Cardiac muscle cell (in vitro differentiated cells and primary cell): ENCODE results near the gene AQP6. TPM values are rescaled to one million over a fixed set of nuclear protein-coding genes. Genes with fewer than 3 reads are reported as not detected.

Experiments
- DNase-seq, 2 donors: peaks; one replicate each; pipeline versions ENCODE4 v3.0.0 to v3.0.0-alpha.2; 2010 to 2017; ENCODE audit warnings: low read depth in 1 of 2, low spot score in 1 of 2
- H3K27ac ChIP-seq: fragments of 200-600 bp; sonication (generic); 2 replicates; pipeline ENCODE4 v1.5.1; 2016
- H3K27me3 ChIP-seq: fragments of 200-600 bp; sonication (generic); 2 replicates; pipeline ENCODE4 v1.6.0; 2016; ENCODE audit warnings: control low read depth
- H3K36me3 ChIP-seq: fragments of 200-600 bp; sonication (generic); 2 replicates; pipeline ENCODE4 v1.5.1; 2016; ENCODE audit warnings: control low read depth
- H3K4me1 ChIP-seq: fragments of 200-600 bp; sonication (generic); 2 replicates; pipeline ENCODE4 v1.8.1; 2017; ENCODE audit warnings: low read depth, mild to moderate bottlenecking, mixed run types
- H3K4me3 ChIP-seq: fragments of 200-600 bp; sonication (generic); 2 replicates; pipeline ENCODE4 v1.5.1; 2016; ENCODE audit warnings: mild to moderate bottlenecking
- H3K9me3 ChIP-seq: fragments of 200-600 bp; sonication (generic); 2 replicates; pipeline ENCODE4 v1.5.1; 2017; ENCODE audit warnings: low read depth, mild to moderate bottlenecking, control low read depth
- polyA plus RNA-seq: library from polyadenylated mRNA; unstranded; fragments of >200 nt; fragmentation: Nextera tagmentation; extraction: Ambion mirVana; gene quantifications from 2 replicates; pipeline ENCODE4 v1.2.1, GENCODE V29; 2016
- total RNA-seq: library from RNA; depleted of rRNA; stranded (reverse); fragments of >200 nt; gene quantifications from 2 replicates; pipeline ENCODE4 v1.2.3, GENCODE V29; 2016
- TF ChIP-seq, protein P1 (sequence below): IDR thresholded peaks from 2 replicates; pipeline ENCODE4 v1.5.1; 2012; ENCODE audit warnings: low read depth, mild to moderate bottlenecking, low read length

AQP6 gene
- total and polyA plus RNA-seq, 2 experiments from 2014 or later: 0.26 to 1.8 TPM

DNA sequence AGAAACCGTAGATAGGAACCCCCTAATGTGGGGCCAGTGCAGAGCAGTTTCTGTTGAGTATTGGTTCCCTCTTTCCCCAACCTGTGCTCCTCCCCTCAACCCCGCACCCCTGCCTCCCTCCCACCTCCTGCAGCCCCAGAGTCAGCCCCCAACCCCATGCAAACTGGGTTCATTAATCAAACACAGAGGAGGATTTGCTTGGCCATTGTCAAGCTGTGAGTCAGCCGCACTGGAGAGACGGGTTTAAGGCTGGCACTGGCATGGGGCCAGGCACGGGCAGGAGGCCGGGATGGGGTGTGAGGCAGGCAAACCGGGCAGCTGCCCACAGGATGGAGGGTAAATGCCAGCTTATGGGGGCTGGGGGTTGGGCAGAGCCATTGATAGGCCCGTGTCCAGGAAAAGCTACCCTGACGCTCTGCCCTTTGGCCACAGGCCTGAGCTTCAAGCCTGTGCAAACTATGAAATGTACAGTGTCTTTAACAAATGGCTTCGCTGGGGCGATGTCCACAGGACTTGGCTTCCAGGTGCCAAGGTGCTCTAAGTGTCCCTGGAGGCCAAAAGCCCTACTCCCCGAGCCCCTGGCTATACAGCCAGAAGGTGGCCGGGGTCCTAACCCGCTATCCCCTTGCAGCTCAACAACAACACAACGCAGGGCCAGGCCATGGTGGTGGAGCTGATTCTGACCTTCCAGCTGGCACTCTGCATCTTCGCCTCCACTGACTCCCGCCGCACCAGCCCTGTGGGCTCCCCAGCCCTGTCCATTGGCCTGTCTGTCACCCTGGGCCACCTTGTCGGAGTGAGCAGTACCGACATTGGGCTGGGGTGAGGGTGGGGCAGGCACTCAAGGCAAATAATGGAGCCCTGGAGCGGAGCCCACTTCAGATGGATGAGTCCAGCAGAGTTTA, 9.6 kb upstream of the AQP6 start:
- DNase-seq: no peak
- Histone ChIP-seq H3K4me3 (no peak overlapping the region), H3K27me3 (peaks cover 68% of the 10 kb centered on the region), H3K9me3 (no peaks in the 10 kb centered on the region), H3K36me3 (no peaks in the 10 kb centered on the region), H3K4me1 (peaks cover 12% of the 10 kb centered on the region), H3K27ac (no peak overlapping the region)
- TF ChIP-seq, protein P1, sequence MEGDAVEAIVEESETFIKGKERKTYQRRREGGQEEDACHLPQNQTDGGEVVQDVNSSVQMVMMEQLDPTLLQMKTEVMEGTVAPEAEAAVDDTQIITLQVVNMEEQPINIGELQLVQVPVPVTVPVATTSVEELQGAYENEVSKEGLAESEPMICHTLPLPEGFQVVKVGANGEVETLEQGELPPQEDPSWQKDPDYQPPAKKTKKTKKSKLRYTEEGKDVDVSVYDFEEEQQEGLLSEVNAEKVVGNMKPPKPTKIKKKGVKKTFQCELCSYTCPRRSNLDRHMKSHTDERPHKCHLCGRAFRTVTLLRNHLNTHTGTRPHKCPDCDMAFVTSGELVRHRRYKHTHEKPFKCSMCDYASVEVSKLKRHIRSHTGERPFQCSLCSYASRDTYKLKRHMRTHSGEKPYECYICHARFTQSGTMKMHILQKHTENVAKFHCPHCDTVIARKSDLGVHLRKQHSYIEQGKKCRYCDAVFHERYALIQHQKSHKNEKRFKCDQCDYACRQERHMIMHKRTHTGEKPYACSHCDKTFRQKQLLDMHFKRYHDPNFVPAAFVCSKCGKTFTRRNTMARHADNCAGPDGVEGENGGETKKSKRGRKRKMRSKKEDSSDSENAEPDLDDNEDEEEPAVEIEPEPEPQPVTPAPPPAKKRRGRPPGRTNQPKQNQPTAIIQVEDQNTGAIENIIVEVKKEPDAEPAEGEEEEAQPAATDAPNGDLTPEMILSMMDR: no peak

DNA sequence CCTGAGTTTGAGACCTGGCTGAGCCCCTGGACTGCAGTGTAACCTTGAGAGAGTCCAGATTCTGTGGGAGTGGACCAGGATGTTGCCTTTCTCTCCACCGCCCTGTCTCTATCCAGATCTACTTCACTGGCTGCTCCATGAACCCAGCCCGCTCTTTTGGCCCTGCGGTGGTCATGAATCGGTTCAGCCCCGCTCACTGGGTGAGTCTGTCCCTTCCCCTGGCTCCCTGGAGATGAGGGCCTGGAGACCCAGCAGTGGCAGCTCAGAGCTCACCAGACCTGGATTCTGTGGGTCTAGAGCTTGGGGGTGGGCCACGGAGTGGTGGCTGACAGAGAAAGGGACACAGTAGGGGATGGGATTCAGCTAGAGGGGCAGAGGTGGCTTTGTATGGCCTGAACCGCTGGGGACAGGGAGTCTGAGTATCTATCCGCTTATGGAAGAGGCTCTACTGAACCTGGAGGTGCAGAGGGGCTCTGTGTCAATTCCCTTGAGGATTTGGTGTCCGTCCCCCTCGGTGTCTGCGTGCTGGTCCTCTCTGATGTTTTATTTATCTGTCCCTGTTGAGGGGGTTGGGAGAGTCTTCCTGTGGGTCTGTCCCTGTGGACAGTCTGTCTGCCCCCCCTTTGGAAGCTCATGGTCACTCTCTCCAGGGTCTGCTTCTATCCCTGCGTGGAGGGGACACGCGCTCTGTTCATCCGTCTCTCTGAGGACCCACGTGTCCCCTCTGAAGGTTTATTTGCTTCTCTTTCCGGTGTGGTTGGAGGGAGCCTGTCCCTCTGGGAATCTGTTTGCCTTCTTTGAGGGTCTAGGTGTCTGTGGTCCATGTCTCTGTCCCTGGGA, 8.6 kb upstream of the AQP6 start:
- TF ChIP-seq, protein P1: no peak

DNA sequence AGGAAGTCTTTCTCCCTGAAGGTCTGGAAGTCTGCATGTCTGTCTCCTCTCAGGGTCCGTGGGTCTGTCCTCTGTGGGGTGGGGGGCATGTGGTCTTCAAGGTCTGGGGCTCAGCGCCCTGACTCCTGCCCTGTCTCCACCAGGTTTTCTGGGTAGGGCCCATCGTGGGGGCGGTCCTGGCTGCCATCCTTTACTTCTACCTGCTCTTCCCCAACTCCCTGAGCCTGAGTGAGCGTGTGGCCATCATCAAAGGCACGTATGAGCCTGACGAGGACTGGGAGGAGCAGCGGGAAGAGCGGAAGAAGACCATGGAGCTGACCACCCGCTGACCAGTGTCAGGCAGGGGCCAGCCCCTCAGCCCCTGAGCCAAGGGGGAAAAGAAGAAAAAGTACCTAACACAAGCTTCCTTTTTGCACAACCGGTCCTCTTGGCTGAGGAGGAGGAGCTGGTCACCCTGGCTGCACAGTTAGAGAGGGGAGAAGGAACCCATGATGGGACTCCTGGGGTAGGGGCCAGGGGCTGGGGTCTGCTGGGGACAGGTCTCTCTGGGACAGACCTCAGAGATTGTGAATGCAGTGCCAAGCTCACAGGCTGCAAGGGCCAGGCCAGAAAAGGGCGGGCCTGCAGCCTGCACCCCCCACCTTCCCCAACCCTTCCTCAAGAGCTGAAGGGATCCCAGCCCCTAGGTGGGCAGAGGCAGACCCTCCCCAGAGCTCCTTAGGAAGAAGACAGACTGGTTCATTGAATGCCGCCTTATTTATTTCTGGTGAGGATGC, 7.7 kb upstream of the AQP6 start:
- no peak for DNase-seq

More for the DNA sequence above, 8.6 kb upstream of the AQP6 start:
- Histone ChIP-seq H3K36me3 (no peaks in the 10 kb centered on the region), H3K4me1 (peaks cover 14% of the 10 kb centered on the region), H3K27ac (no peak overlapping the region), H3K9me3 (no peaks in the 10 kb centered on the region), H3K27me3 (peaks cover 57% of the 10 kb centered on the region), H3K4me3 (no peak overlapping the region)
- no peak for DNase-seq

DNA sequence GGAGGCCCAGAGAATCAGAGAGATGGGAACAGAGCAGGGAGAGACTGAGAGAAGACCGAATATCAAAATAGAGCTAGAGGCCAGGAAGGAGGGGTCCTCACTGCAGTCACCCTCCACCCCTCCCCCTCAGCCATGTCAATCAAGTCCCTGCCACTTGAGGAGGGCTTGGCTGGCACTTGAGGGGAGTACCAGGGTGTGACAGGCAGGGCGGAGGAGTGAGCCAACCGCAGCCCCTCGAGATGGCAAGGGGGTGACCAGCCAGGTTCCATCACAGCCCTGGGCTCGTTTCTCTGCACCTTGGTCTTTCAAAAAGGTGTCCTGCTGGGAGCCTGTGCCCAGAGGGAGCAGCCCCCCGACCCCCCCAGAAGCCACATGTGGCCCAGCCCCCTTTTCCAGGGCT, 6.9 kb upstream of the AQP6 start:
- TF ChIP-seq, protein P1: no peak
- no peaks in the 10 kb centered on the region for H3K9me3 ChIP-seq
- peaks cover 3% of the 10 kb centered on the region for H3K4me1 ChIP-seq
- peaks cover 40% of the 10 kb centered on the region for H3K27me3 ChIP-seq
- DNase-seq: no peak
- no peak overlapping the region for H3K4me3 ChIP-seq
- no peak overlapping the region for H3K27ac ChIP-seq
- H3K36me3 ChIP-seq: no peaks in the 10 kb centered on the region

More for the DNA sequence above, 7.7 kb upstream of the AQP6 start:
- TF ChIP-seq, protein P1: no peak
- H3K27ac ChIP-seq: no peak overlapping the region
- no peaks in the 10 kb centered on the region for H3K9me3 ChIP-seq
- H3K4me3 ChIP-seq: no peak overlapping the region
- peaks cover 48% of the 10 kb centered on the region for H3K27me3 ChIP-seq
- no peaks in the 10 kb centered on the region for H3K36me3 ChIP-seq
- H3K4me1 ChIP-seq: peaks cover 6% of the 10 kb centered on the region

DNA sequence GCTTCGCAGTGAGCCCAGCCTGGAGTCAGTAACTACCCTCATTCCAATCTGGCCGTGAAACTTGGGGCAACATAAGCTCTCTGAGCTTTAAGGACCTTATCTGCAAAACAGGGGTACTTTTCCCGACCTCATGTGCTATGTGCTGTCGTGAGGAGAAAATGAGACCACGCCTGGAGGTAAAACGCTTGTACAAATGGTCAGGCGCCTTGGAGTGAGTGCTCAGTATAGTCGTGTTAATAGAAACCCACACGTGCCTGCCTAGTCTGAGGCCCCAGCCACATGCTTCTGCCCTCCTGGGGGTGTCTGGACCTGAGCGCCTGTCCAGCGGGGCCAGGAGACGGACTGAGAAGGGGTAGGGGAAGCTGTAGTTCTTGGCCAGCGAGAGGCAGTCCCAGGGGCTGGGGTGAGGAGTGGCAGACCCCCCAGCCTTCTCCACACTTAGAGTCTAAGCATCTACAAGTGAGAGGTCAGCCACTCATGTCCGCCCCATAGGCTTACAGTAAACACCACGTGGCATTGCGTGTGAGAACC, 6.2 kb upstream of the AQP6 start:
- H3K27me3 ChIP-seq: peaks cover 33% of the 10 kb centered on the region
- H3K27ac ChIP-seq: no peak overlapping the region
- H3K4me3 ChIP-seq: no peak overlapping the region
- H3K36me3 ChIP-seq: no peaks in the 10 kb centered on the region
- H3K9me3 ChIP-seq: no peaks in the 10 kb centered on the region
- H3K4me1 ChIP-seq: peaks cover 3% of the 10 kb centered on the region
- DNase-seq: no peak
- TF ChIP-seq, protein P1: no peak
